GM23248 (cell line): ENCODE results near the gene SYDE2. TPM values are rescaled to one million over a fixed set of nuclear protein-coding genes. Genes with fewer than 3 reads are reported as not detected.

Experiments
- DNase-seq: peaks from one replicate; pipeline ENCODE4 v3.0.0-alpha.2; 2015
- H2AFZ ChIP-seq: fragments of 200-600 bp; sonication (generic); 2 replicates; pipeline ENCODE4 v1.6.1; 2016; ENCODE audit warnings: antibody characterized with exemption
- H3F3A ChIP-seq: fragments of 200-600 bp; sonication (generic); 2 replicates; pipeline ENCODE4 v1.6.1; 2016; ENCODE audit warnings: mild to moderate bottlenecking, antibody characterized with exemption, mixed run types; ENCODE audit not compliant: insufficient read depth
- H3K27ac ChIP-seq: fragments of 200-600 bp; sonication (generic); 2 replicates; pipeline ENCODE4 v1.5.1; 2016; ENCODE audit warnings: mild to moderate bottlenecking
- H3K27me3 ChIP-seq: fragments of 200-600 bp; sonication (generic); replicated peaks from 2 replicates; pipeline ENCODE4 v1.6.1; 2016; ENCODE audit warnings: mild to moderate bottlenecking; ENCODE audit not compliant: insufficient read depth
- H3K36me3 ChIP-seq: fragments of 200-600 bp; sonication (generic); 2 replicates; pipeline ENCODE4 v1.6.1; 2016; ENCODE audit warnings: low read depth, mild to moderate bottlenecking
- H3K4me1 ChIP-seq: fragments of 200-600 bp; sonication (generic); 2 replicates; pipeline ENCODE4 v1.6.1; 2016; ENCODE audit warnings: mild to moderate bottlenecking; ENCODE audit not compliant: insufficient read depth
- H3K4me2 ChIP-seq: fragments of 200-600 bp; sonication (generic); one replicate; pipeline ENCODE4 v1.6.1; 2016; ENCODE audit warnings: mild to moderate bottlenecking; ENCODE audit not compliant: unreplicated experiment
- H3K4me3 ChIP-seq: fragments of 200-600 bp; sonication (generic); 2 replicates; pipeline ENCODE4 v1.5.1; 2016; ENCODE audit warnings: mild to moderate bottlenecking
- H3K79me2 ChIP-seq: fragments of 200-600 bp; sonication (generic); 2 replicates; pipeline ENCODE4 v1.6.1; 2016; ENCODE audit warnings: mild to moderate bottlenecking; ENCODE audit not compliant: insufficient read depth
- H3K9ac ChIP-seq: fragments of 200-600 bp; sonication (generic); 2 replicates; pipeline ENCODE4 v1.6.1; 2016; ENCODE audit warnings: mild to moderate bottlenecking
- H3K9me2 ChIP-seq: fragments of 200-600 bp; sonication (generic); 2 replicates; pipeline ENCODE4 v1.6.1; 2016; ENCODE audit warnings: mixed run types, mild to moderate bottlenecking, moderate library complexity; ENCODE audit not compliant: insufficient read depth
- H3K9me3 ChIP-seq: fragments of 200-600 bp; sonication (generic); one replicate; pipeline ENCODE4 v1.6.1; 2017; ENCODE audit warnings: low read depth
- H4K20me1 ChIP-seq: fragments of 200-600 bp; sonication (generic); 2 replicates; pipeline ENCODE4 v1.6.0; 2016; ENCODE audit not compliant: insufficient read depth
- EZH2 ChIP-seq: fragments of 200-600 bp; sonication (generic); IDR thresholded peaks from 2 replicates; pipeline ENCODE4 v1.6.1; 2018; ENCODE audit warnings: antibody characterized with exemption, mild to moderate bottlenecking; ENCODE audit not compliant: insufficient read depth, poor library complexity, severe bottlenecking
- EZH2phosphoT487 ChIP-seq: fragments of 200-600 bp; sonication (generic); IDR thresholded peaks from 2 replicates; pipeline ENCODE4 v1.6.1; 2018; ENCODE audit warnings: antibody characterized with exemption, moderate library complexity, mild to moderate bottlenecking, low read depth; ENCODE audit not compliant: insufficient read depth
- WGBS, 2 experiments: methylation state at CpG; one replicate each; pipeline ENCODE4 v1.1.6; 2015 to 2017; ENCODE audit warnings: low lambda C conversion rate in 2 of 2, low coverage in 1 of 2; ENCODE audit errors: missing lambda C conversion rate in 2 of 2; 5-methylcytosine and 5-hydroxymethylcytosine counted together
- in situ Hi-C: fragments of 300-500 bp; cut with MboI; formaldehyde crosslinking; loops from 2 replicates; pipeline ENCODE4 v1.15.0; 2020
- polyA plus RNA-seq: library from polyadenylated mRNA; unstranded; fragments of >200 nt; fragmentation: Nextera tagmentation; extraction: Ambion mirVana; gene quantifications from 2 replicates; pipeline ENCODE4 v1.2.1, GENCODE V29; 2016
- total RNA-seq: library from RNA; depleted of rRNA; stranded (reverse); fragments of >200 nt; shearing (Covaris generic); gene quantifications from 2 replicates; pipeline ENCODE4 v1.2.3, GENCODE V29; 2014

SYDE2 gene
- total and polyA plus RNA-seq, 2 experiments from 2014 or later, result 1.4 to 6.7 TPM

DNA sequence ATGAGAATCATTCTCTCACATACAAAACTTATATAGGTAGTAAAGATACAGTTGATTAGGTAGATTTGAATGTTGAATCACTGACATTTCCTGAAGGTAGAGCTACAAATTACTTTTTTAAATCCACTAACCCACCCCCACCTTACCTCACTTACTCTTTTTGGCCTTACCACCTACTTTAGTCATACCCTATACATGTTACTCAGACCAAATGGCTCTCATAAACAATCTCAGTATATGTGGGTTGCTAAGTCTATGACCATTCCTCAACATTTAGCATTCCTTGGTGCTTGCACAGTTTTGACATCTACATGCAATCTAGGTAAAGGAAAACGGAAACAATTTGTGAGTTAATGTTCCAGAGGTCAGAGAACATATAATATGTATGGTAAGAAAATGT is 26.3 kb downstream of the SYDE2 start:
- Histone ChIP-seq H3K4me3 (no peak overlapping the region), H3F3A (no peaks in the 10 kb centered on the region), H3K9me2 (no peaks in the 10 kb centered on the region), H3K4me1 (no peaks in the 10 kb centered on the region), H3K9me3 (no peaks in the 10 kb centered on the region), H3K27ac (no peak overlapping the region), H4K20me1 (no peaks in the 10 kb centered on the region), H2AFZ (no peak overlapping the region), H3K36me3 (no peaks in the 10 kb centered on the region), H3K4me2 (no peak overlapping the region), H3K27me3 (no peaks in the 10 kb centered on the region), H3K79me2 (no peaks in the 10 kb centered on the region), H3K9ac (no peak overlapping the region)
- no peak for TF ChIP-seq EZH2phosphoT487
- WGBS, 2 experiments, result 89 to 100% methylated on average over 1 of the region's 1 CpG
- DNase-seq, result no peak
- in situ Hi-C loops, result no loop called here

- Histone ChIP-seq H3K79me2 (no peaks in the 10 kb centered on the region), H3K27ac (no peak overlapping the region), H3K4me2 (no peak overlapping the region), H3K4me3 (no peak overlapping the region), H3F3A (no peaks in the 10 kb centered on the region), H4K20me1 (no peaks in the 10 kb centered on the region), H3K36me3 (peaks cover 4% of the 10 kb centered on the region; the same call in 1 of the 2 replicates), H3K27me3 (no peaks in the 10 kb centered on the region), H3K9me3 (no peaks in the 10 kb centered on the region), H3K9ac (no peak overlapping the region), H2AFZ (no peak overlapping the region), H3K4me1 (no peaks in the 10 kb centered on the region), H3K9me2 (no peaks in the 10 kb centered on the region)
- TF ChIP-seq EZH2 (no peak), EZH2phosphoT487 (no peak)
- in situ Hi-C loops, result no loop called here
- DNase-seq, result no peak
- 74 to 83% methylated on average over 4 of the region's 4 CpGs for WGBS, 2 experiments
Measured at GRCh38 chr1:85172684-85173337, 28.0 kb downstream of the SYDE2 start.

GRCh38 chr1:85171721-85172120 is 29.1 kb downstream of the SYDE2 start:
- no peak overlapping the region for H2AFZ ChIP-seq
- no peaks in the 10 kb centered on the region for H3K9me2 ChIP-seq
- no peaks in the 10 kb centered on the region for H3K27me3 ChIP-seq
- H3K4me1 ChIP-seq, result no peaks in the 10 kb centered on the region
- in situ Hi-C loops, result no loop called here
- H4K20me1 ChIP-seq, result no peaks in the 10 kb centered on the region
- no peak for DNase-seq
- H3F3A ChIP-seq, result no peaks in the 10 kb centered on the region
- H3K36me3 ChIP-seq, result peaks cover 4% of the 10 kb centered on the region; the same call in 1 of the 2 replicates
- no peak overlapping the region for H3K27ac ChIP-seq
- no peak overlapping the region for H3K9ac ChIP-seq
- 90 to 100% methylated on average over 1 of the region's 1 CpG for WGBS, 2 experiments
- no peak overlapping the region for H3K4me2 ChIP-seq
- H3K79me2 ChIP-seq, result no peaks in the 10 kb centered on the region
- H3K4me3 ChIP-seq, result no peak overlapping the region
- H3K9me3 ChIP-seq, result no peaks in the 10 kb centered on the region
- TF ChIP-seq EZH2phosphoT487, result no peak

DNA sequence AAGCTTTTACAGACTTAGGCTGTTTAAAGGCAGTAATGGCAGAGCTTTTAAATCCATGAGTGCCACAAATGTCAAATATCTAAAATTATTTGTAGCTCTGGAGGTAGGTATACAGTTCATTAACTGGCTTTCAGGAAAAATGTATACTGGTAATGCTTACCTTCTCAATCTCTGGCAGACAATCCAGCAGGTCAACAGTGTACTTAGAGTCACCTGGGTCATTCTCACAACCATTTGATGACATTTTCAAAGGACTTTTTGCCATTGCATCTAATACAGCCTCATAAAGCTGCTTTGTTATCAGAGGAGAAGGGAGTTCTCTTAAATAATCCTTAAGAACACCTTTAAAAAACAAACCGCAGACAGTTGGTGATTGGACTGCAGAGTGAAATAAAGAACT is 31.9 kb downstream of the SYDE2 start:
- in situ Hi-C loops, result no loop called here
- H3F3A ChIP-seq, result no peaks in the 10 kb centered on the region
- no peaks in the 10 kb centered on the region for H3K79me2 ChIP-seq
- DNase-seq, result no peak
- no peak overlapping the region for H2AFZ ChIP-seq
- 93 to 94% methylated on average over 1 of the region's 1 CpG for WGBS, 2 experiments
- H3K27me3 ChIP-seq, result no peaks in the 10 kb centered on the region
- no peaks in the 10 kb centered on the region for H3K9me2 ChIP-seq
- H3K4me2 ChIP-seq, result no peak overlapping the region
- H4K20me1 ChIP-seq, result no peaks in the 10 kb centered on the region
- no peak overlapping the region for H3K9ac ChIP-seq
- H3K27ac ChIP-seq, result no peak overlapping the region
- no peaks in the 10 kb centered on the region for H3K4me1 ChIP-seq
- TF ChIP-seq EZH2 (no peak), EZH2phosphoT487 (no peak)
- H3K36me3 ChIP-seq, result peaks cover 4% of the 10 kb centered on the region; the same call in 1 of the 2 replicates
- no peaks in the 10 kb centered on the region for H3K9me3 ChIP-seq
- no peak overlapping the region for H3K4me3 ChIP-seq

- WGBS, 2 experiments, result 96 to 98% methylated on average over 1 of the region's 1 CpG
- Histone ChIP-seq H3K9ac (no peak overlapping the region), H3K27me3 (no peaks in the 10 kb centered on the region), H3K9me3 (no peaks in the 10 kb centered on the region), H3K9me2 (no peaks in the 10 kb centered on the region), H3K4me3 (no peak overlapping the region), H2AFZ (no peak overlapping the region), H3K27ac (no peak overlapping the region), H3K4me2 (no peak overlapping the region), H3K79me2 (no peaks in the 10 kb centered on the region), H3K4me1 (no peaks in the 10 kb centered on the region), H3K36me3 (peaks cover 4% of the 10 kb centered on the region; the same call in 1 of the 2 replicates), H4K20me1 (no peaks in the 10 kb centered on the region), H3F3A (no peaks in the 10 kb centered on the region)
- in situ Hi-C loops, result no loop called here
- DNase-seq, result no peak
- TF ChIP-seq EZH2phosphoT487 (no peak), EZH2 (no peak)
Measured at GRCh38 chr1:85166351-85166750, 34.5 kb downstream of the SYDE2 start.
